ENCODE measurements around the gene CD48. TPM values are rescaled to one million over a fixed set of nuclear protein-coding genes. Genes with fewer than 3 reads are reported as not detected.

The CD48 gene
- total RNA-seq, 1 donor from 2014 or later, result not detected

DNA sequence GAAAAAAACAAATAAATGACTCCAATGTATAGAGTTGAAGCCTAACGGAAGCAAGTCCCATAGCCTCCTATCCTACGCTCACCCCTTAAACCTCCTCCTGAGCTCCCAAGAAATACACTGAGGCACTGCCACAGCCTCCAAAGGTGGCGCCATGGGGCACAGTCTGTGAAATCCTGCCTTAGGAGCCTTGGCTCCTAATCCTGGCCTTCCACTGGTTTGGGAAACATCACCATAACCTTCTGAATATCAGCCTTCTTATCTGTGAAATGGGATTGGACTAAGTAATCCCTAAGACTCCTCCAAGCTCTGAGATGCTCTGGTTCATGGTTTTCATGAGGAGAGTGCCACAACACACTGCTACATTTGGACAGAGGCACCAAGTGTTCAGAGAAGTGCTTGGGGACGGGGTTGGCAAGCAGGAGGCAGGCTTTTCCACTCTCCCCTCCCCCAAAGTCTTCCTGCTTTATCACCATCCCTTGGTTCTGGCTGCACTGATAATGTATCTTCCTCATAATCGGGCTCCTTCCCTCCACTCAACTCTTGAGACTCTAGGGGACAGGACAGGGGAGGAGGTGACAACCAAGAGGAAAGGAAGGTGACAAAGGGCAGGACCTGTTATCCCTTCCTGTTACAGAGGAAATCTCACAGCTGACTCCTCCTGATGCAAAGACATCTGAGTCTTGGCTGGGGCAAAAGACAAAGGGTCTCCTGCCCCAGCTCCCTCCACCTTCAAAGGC is 30.2 kb upstream of the CD48 start:
- Mint-ChIP-seq H3K27ac (ENCODE audit: unreplicated experiment) (no peak overlapping the region), H3K4me1 (ENCODE audit: unreplicated experiment) (peaks cover 20% of the 10 kb centered on the region), H3K4me3 (ENCODE audit: unreplicated experiment) (no peak overlapping the region), H3K9me3 (ENCODE audit: unreplicated experiment) (no peaks in the 10 kb centered on the region), H3K27me3 (ENCODE audit: unreplicated experiment) (no peaks in the 10 kb centered on the region), H3K36me3 (ENCODE audit: low read depth, unreplicated experiment) (peaks cover 3% of the 10 kb centered on the region)
- TF ChIP-seq, protein P1, sequence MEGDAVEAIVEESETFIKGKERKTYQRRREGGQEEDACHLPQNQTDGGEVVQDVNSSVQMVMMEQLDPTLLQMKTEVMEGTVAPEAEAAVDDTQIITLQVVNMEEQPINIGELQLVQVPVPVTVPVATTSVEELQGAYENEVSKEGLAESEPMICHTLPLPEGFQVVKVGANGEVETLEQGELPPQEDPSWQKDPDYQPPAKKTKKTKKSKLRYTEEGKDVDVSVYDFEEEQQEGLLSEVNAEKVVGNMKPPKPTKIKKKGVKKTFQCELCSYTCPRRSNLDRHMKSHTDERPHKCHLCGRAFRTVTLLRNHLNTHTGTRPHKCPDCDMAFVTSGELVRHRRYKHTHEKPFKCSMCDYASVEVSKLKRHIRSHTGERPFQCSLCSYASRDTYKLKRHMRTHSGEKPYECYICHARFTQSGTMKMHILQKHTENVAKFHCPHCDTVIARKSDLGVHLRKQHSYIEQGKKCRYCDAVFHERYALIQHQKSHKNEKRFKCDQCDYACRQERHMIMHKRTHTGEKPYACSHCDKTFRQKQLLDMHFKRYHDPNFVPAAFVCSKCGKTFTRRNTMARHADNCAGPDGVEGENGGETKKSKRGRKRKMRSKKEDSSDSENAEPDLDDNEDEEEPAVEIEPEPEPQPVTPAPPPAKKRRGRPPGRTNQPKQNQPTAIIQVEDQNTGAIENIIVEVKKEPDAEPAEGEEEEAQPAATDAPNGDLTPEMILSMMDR (IDR thresholded peaks at IDR 0.05; ENCODE audit: unreplicated experiment), result no peak
- no peak for DNase-seq (ENCODE audit: low spot score)

DNA sequence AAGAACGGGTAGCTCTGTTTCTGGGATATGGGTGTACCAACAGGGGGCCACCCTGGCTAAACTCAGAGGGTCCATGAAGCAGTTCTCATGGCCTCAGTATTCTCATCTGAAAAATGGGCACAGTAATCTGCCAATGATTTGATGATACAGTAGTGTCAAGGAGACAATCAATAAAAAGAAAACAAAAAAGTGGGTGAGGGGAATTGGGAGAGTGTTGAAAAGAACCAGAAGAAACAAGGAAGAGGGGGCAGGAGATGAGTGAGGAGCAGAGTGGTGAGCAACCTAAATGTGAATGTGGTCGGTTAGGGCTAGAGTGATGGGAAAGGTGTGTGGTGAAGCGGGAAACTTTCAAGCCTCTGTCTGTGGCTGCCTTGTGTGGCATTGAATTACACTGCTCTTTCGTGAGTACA is 29.5 kb upstream of the CD48 start:
- Mint-ChIP-seq H3K9me3 (ENCODE audit: unreplicated experiment) (no peaks in the 10 kb centered on the region), H3K36me3 (ENCODE audit: low read depth, unreplicated experiment) (peaks cover 4% of the 10 kb centered on the region), H3K4me1 (ENCODE audit: unreplicated experiment) (peaks cover 20% of the 10 kb centered on the region), H3K27me3 (ENCODE audit: unreplicated experiment) (no peaks in the 10 kb centered on the region), H3K27ac (ENCODE audit: unreplicated experiment) (peak overlapping the region; percentile 2), H3K4me3 (ENCODE audit: unreplicated experiment) (no peak overlapping the region)
- TF ChIP-seq, protein P1 (IDR thresholded peaks at IDR 0.05; ENCODE audit: unreplicated experiment), result no peak
- no peak for DNase-seq (ENCODE audit: low spot score)

DNA sequence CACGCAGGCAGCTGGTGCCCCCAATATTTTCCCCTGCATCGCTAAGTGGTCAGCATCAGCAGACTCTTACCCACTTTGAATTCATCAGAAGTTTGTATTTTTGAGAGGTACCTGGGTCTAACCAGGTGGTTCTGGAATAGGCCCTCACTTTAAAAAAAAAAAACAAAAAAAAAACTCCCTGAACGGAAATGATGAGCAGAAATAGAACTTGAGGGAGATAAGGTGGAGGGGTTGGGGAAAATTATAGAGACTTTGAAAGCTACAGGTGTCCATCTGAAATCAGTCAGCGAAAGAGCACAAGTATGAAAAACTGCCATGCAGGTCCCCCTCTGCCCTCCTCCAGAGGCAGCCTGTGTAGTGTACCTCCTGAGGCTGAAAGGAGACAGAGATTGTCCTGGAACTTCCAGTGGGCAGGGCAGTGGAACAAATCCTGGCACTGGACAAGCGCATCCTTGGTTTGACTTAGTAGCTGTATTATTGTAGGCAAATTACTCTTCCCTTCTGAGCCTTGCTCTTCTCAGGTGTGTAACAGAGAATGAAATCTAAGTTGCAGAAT is 28.6 kb upstream of the CD48 start:
- Mint-ChIP-seq H3K4me3 (ENCODE audit: unreplicated experiment) (no peak overlapping the region), H3K9me3 (ENCODE audit: unreplicated experiment) (no peaks in the 10 kb centered on the region), H3K27ac (ENCODE audit: unreplicated experiment) (no peak overlapping the region), H3K27me3 (ENCODE audit: unreplicated experiment) (no peaks in the 10 kb centered on the region), H3K4me1 (ENCODE audit: unreplicated experiment) (peaks cover 20% of the 10 kb centered on the region), H3K36me3 (ENCODE audit: low read depth, unreplicated experiment) (peaks cover 4% of the 10 kb centered on the region)
- TF ChIP-seq, protein P1 (IDR thresholded peaks at IDR 0.05; ENCODE audit: unreplicated experiment), result no peak
- DNase-seq (ENCODE audit: low spot score), result no peak

DNA sequence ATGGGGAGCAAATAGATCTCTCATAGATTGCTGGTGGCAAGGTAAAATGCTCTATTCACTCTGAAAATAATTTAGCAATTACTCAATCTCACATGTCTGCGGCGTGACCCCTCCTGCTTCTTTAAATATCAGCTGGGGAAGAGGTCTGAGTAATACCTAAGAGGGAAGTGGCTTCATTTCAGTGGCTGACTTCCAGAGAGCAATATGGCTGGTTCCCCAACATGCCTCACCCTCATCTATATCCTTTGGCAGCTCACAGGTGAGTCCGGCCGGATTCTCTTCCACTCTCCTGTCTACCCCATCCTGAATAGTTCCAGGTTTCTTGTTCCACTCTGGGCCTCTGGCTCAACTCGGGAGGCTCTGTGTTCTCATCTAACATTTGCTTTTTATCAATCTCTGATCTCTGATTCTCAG is 27.5 kb upstream of the CD48 start, which contains the start of gene SLAMF7:
Gene SLAMF7 (plus strand): TSS at position 150 of the 414 bp plus-strand sequence. CDS start 55 bp downstream, at position 205.
- no peaks in the 10 kb centered on the region for H3K27me3 Mint-ChIP-seq (ENCODE audit: unreplicated experiment)
- no peaks in the 10 kb centered on the region for H3K9me3 Mint-ChIP-seq (ENCODE audit: unreplicated experiment)
- TF ChIP-seq, protein P1 (IDR thresholded peaks at IDR 0.05; ENCODE audit: unreplicated experiment), result no peak
- H3K4me1 Mint-ChIP-seq (ENCODE audit: unreplicated experiment), result peaks cover 20% of the 10 kb centered on the region
- H3K27ac Mint-ChIP-seq (ENCODE audit: unreplicated experiment), result no peak within 1 kb of the TSS
- peaks cover 4% of the 10 kb centered on the region for H3K36me3 Mint-ChIP-seq (ENCODE audit: low read depth, unreplicated experiment)
- H3K4me3 Mint-ChIP-seq (ENCODE audit: unreplicated experiment), result no peak within 1 kb of the TSS
- DNase-seq (ENCODE audit: low spot score), result no peak

DNA sequence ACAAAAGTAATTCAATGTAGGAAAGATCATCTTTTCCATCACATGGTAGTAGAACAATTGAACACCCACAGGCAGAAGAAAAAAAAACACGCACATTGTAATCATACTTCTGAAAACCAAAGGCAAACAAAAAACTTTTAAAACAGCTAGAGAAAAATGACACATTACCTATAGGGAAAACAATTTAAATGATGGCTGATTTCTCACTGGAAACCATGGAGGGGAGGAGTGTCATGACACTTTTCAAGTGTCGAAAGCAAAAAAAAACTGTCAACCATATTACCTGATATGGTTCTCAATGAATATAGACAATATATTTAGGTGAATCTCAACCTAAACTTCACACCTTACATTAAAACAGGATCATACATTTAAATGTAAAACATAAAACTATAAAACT is 26.6 kb upstream of the CD48 start:
- no peak for DNase-seq (ENCODE audit: low spot score)
- TF ChIP-seq, protein P1 (IDR thresholded peaks at IDR 0.05; ENCODE audit: unreplicated experiment), result no peak
- H3K36me3 Mint-ChIP-seq (ENCODE audit: low read depth, unreplicated experiment), result peaks cover 4% of the 10 kb centered on the region
- H3K27ac Mint-ChIP-seq (ENCODE audit: unreplicated experiment), result no peak overlapping the region
- H3K27me3 Mint-ChIP-seq (ENCODE audit: unreplicated experiment), result no peaks in the 10 kb centered on the region
- no peaks in the 10 kb centered on the region for H3K9me3 Mint-ChIP-seq (ENCODE audit: unreplicated experiment)
- no peak overlapping the region for H3K4me3 Mint-ChIP-seq (ENCODE audit: unreplicated experiment)
- peaks cover 20% of the 10 kb centered on the region for H3K4me1 Mint-ChIP-seq (ENCODE audit: unreplicated experiment)
